Activated naive CD4-positive, alpha-beta T cell (primary cell): ENCODE results near the gene KIAA1217.
"Not testable (repeated sequence)": the region's sequence is repeated elsewhere in the genome, so short reads cannot be mapped to it uniquely, and the experiment has no call there.

Source experiments
- DNase-seq, 4 experiments: peaks; one replicate each; lab custom pipeline; 2025; lab: John Stamatoyannopoulos, UW

Gene KIAA1217

DNA sequence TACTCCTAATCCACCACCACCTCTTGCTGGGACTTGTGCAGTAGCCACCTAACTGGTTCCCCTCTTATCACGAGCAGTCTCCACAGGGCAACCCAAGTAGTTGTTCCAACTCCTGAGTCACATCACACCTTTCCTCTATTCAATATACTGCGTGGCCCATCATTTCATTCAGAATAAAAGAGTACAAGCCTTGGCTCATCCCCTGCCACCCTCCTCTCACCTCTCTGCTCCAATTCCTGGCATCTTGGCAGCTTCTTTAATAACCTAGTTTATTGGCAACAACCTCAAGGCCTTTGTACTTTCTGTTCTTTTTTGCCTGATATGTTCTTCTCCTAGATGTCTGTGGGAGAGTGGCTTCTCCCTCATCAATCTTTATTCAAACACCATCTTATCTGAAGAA lies 199.4 kb downstream of the KIAA1217 start:
- DNase-seq: no peak

DNA sequence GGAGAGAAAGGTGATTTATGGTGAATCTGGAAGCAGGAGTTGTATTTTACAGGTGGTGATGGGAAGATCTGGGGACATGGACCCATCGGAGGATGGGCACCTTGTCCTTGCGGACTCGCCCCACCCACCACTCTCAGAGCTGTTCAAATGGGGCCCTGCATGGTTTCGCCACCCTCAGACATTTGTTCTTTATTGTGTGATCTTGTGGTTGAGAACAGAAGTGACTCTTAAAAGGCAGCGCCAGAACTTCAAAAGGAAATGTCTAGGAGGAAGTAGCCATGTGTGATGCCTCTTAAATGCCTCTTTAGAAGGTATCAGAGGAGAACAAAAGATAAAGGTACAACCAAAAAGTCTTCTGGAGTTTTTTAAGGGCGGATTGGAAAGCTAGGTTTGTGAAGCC lies 205.7 kb downstream of the KIAA1217 start:
- no peak for DNase-seq

DNA sequence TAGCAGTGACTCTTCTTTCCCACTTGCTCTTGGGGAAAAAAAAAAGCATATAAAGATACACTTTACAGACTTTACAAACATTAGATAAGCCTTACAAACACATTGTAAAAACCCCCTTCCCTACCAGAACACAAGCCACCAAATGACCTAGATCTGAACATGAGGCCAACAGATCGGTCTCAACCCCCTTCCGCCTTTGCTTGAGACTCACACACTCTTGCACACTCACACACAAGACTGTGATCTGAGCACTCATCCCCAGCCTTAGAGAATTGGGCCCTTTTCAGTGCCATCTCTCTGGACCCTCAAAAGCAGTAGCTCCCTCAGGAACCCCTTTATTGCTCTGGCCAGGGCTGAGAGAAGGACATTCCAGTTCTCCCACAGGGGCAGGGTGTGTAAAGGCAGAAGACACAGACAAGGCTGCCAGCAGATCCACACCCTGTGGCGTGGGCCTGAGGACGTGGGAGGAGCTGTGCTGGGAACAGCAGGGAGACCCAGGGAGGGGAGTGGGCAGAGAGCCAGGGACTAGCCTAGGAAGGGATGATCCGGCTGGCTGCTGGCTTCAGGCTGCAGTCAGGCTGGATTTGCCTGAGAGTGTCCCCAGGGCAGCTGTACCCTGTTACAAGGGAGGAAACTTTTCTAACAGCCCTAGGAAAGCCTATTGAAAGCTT lies 206.7 kb downstream of the KIAA1217 start:
- no peak for DNase-seq

DNA sequence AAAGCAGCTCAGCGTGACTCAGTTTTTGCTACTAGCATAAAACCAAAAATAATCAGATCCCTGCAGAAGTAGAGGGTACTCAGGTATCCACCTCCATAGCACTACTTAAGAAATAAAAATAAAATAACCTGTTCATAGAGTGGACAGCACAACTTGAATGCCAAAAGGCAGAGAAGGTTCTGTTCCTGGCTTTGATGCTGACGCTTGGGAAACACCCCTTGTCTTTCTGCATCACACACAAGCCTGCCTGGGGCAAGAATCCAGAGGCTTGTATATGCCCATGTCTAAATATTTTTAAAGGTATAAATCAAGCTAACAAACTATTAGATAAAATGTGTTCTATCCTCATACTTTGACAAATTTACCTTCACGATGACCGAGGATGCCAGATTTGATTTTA lies 207.3 kb downstream of the KIAA1217 start:
- DNase-seq: no peak

DNA sequence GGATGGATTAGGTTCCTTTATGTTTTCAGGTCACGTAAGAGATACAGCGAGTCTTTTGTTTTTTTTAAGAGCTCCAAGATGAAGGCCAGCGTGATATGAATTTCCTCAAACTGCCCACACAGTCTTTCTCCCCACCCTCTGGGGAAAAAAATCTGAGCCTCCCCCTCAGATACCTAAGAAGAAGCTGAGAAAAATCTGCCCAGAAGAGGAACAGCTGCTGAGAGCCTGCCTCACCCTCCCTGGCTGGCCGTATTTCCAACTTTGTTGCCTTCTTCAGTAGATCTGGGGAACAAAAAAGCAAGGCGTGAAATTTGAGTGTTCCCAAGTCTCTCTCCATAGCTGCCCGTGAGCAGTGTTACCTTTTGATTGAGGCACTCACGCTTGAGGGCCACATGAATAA lies 208.1 kb downstream of the KIAA1217 start:
- DNase-seq: no peak

DNA sequence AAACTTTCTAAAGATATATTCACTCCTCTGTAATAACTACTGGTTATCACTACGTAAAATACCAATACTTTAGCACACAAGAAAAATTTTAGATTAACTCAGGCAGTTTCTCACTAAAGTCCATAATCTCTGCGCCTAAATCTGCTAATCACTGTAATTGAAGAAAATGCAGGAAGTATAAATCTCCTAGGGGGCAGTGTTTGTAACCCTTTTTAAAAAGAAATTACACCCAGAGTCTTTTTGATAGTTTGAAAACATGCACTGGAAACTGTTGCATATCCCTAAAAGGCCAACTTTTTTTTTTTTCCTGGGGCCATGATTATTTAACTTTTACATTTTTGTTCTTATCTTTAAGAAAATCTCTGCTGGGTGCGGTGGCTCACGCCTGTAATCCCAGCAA lies 209.6 kb downstream of the KIAA1217 start:
- no peak for DNase-seq

DNA sequence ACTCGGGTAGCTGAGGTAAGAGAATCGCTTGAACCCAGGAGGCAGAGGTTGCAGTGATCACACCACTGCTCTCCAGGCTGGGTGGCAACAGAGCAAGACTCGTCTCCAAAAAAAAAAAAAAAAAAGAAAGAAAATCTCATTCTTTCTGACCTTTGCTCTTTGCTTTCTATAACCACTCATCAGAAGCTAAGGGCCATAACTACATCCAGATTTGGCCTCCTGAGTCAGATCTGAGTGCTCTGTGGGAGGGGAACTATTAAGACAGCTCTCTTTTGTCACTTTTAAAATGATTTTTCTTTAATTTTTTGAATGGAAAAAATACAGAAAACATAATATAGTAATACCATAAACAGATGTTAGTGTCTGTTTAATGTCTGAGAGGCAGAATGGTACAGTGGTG lies 210.1 kb downstream of the KIAA1217 start:
- no peak for DNase-seq

DNA sequence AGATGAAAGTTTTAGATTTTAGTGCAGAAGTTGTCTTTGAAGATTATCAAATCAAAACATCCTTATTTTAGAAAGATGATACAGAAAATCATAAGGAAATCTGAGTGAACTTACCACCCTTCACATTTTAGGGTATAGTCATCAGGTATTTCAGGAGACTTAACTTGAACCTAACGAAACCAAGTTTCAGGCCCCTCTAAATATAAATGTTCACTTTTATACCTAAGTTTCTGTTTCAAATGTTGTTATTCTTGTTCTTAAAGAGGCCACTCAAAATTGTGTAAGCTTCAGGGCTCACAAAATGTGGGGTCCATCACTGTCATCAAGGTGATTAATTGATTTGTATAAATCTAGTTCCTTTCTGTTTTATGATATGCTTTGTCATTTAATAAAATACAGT lies 216.2 kb downstream of the KIAA1217 start:
- DNase-seq: no peak

DNA sequence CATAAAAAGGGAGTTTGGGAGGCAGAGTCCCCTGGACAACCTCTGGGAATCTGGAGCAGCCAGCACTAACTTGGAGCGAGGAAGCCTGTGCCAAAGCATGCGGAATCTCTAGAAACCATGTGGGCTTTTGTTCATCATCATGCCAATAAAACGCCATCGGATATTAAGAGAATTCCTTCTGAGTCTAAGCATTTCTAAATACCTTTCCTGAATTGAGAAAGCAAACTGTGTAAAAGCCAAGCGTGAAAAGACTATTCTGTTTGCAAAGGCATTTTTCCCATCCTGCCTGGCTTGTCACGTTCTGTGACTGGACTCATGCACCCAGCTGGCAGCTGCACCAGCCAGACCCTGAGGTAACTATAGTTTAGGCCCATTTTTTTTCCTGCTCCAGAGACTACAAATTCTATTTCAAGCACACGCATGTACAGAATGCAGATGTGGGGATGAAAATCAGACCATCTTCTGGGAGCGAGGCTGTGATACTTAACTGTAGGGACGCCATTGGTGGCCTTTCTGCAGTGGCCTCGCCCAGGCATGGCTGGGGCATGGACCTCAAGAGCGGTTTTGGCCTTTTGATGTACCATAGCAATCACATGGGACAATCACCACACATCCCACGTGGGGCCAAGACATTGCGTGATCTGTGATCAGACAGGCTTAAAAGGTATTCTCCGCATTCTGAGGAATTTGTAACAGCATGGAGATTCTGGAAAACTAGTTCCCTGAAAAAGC lies 218.9 kb downstream of the KIAA1217 start:
- DNase-seq: no peak

DNA sequence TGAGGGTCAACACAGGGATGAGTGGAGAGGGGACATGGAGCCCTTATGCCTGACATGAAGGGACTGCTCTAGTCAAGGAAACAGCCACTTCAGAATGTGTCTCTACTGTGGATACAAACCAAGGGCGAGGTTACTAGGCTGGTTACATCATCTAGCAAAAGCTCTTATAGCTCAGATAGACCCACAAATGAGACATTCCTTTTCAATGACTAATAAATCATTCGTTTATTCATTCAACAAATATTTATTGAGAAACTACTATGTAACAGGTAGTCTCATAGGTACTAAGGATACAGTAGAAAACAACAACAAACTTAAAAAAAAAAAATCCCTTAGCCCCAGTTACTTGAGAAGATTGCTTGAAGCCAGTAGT lies 219.5 kb downstream of the KIAA1217 start:
- DNase-seq: no peak

DNA sequence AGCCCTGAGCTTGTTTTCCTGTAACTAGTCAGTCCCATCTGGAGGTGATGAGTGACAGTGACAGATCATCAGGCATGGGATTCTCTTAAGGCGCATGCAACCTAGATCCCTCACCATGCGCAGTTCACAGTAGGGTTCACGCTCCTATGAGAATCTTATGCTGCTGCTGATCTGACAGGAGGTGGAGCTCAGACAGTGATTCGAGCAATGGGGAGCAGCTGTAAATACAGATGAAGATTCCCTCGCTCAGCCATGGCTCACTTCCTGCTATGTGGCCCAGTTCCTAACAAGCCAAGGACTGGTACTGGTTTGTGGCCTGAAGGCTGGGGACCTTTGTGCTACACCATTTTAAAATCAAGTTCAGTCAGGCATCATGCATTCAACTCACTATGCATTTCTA lies 221.7 kb downstream of the KIAA1217 start:
- no peak for DNase-seq

DNA sequence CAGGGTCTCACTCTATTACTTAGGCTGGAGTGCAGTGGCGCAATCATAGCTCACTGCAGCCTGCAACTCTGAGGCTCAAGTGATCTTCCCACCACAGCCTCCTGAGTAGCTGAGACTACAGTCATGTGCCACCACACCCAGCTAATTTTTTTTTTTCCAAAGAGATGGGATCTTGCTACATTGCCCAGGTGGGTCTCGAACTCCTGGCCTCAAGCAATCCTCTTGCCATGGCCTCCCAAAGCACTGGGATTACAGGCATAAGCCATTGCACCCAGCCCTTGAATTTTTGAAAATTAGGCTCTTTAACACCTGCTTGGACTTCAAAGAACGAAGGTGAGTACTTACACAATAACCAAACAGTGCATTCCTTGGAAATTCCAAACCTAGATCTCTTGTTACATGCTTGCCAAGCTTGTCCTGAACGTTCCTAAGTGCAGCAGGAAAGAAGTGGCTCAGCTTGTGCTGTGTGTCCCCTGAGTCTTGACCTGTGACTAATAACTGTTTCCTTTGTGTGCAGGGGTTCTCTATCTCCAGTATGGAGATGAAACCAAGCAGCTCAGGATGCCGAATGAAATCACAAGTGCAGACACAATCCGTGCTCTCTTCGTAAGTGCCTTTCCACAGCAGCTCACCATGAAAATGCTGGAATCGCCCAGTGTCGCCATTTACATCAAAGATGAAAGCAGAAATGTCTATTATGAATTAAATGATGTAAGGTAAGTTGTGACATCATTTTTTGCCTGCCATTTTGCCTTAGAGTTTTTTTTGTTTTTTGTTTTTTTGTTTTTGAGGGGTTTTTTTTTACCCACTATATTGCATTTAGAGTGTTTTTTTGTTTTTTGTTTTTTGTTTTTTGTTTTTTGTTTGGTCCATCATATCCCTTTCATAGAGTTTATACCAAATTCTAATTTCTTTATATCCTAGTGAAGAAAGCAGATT lies 223.8 kb downstream of the KIAA1217 start:
- no peak for DNase-seq

DNA sequence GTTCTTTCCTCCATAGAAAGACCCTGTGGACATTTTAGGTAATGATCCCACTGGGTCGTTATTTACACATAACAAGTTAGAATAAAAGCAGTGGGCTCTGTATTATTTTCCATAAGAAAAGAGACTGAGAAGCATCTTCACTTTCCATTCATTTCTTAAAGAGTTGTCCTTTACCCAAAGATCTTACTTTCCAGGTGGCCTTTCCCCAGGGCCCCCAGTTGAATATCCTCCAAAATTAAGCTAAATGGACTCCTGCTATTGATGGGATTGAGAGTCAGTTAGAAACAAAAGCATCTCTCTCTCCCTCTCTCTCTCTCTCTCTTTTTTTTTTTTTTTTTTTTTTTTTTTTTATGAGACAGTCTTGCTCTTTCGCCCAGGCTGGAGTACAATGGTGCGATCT lies 224.8 kb downstream of the KIAA1217 start:
- DNase-seq: no peak

DNA sequence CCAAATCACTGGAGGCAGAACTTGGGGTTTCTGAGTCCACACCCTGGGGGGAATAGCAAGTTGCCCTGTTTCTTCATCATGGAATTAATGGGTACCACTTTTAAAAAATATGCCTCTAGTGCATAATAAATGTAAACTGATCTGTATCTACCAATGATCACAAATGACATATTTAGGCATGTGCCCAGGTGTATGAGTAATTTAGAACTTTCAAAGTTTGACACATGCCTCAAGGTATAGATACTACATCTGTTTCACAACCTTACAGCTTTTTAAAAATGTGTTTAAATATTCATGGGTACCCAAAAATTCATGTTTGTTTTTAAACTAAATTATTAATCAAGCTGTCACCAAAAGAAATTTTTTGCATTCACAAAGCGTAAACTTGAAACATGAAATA lies 226.0 kb downstream of the KIAA1217 start:
- DNase-seq: no peak

DNA sequence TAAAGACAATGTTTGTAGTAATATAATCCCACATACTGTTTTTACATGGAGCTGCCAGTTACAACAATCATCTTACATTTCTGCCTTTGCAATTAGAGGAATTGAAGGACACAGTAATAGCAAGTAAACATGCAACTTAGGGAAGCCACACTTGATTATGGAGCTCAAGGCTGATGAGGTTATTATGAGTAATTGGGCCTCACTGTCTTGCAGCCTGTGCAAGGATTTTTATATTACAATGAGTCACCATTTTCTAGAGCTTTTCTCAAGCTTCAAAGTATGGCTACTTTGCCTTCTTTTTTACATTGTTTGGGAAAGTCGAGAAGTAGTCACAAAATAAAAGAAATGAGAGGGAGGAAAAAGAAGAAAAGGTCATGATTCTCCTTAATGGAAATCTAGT lies 226.4 kb downstream of the KIAA1217 start:
- DNase-seq: no peak

DNA sequence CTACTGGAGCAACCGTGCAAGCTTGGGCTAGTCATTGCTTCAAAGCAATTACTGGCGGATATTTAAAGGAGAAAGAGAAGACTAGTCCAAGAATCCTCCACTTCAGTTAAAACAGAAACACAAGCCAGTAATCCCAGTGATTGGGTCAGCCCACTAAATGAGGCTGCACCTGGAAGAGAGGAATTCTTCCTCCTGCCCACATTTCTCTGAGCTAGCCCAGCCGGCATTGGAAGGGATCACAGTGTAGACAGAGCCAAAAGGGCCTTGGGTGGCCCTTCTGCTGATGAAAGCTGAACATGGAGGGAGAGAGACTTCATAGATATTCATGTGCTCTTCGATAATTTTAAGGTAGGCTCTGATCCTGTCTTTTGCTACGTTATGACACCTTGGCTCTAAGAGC lies 228.4 kb downstream of the KIAA1217 start:
- no peak for DNase-seq

DNA sequence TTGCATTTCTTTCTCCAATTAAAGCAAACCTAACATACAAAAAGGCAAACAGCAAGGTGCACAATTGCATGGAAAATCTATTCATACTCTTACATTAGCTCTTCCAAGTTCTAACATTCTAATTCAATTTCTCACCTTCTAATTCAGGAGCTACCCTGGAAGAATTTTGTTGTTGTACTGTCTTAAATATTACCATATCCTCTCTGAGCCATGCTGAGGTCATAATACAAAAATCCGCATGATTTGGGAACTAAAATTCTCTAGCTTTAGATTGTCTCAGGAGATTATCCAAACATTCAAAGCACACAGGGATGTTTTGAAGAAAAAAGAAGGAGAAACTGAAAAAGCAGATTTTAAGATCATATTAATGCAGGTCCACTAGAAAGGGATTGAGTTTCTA lies 229.9 kb downstream of the KIAA1217 start:
- no peak for DNase-seq

DNA sequence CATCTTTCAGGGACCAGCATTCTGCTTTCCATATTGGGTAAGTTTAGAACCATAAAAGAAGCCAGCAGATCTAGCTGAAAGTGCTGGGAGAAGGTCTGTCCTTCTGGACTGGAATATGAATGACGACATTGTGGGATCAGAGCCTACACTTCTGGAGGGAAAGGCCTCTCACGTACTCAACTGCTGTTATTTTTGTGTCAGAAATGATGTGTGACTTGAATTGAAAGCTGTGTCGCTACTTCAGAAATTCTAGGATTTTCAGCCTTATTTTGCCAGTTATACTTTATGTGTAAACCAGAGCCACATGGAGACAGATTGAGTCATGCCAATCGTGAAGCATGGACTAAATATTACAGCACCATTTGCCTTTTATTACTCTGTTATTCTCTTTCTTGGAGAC lies 231.0 kb downstream of the KIAA1217 start:
- no peak for DNase-seq

DNA sequence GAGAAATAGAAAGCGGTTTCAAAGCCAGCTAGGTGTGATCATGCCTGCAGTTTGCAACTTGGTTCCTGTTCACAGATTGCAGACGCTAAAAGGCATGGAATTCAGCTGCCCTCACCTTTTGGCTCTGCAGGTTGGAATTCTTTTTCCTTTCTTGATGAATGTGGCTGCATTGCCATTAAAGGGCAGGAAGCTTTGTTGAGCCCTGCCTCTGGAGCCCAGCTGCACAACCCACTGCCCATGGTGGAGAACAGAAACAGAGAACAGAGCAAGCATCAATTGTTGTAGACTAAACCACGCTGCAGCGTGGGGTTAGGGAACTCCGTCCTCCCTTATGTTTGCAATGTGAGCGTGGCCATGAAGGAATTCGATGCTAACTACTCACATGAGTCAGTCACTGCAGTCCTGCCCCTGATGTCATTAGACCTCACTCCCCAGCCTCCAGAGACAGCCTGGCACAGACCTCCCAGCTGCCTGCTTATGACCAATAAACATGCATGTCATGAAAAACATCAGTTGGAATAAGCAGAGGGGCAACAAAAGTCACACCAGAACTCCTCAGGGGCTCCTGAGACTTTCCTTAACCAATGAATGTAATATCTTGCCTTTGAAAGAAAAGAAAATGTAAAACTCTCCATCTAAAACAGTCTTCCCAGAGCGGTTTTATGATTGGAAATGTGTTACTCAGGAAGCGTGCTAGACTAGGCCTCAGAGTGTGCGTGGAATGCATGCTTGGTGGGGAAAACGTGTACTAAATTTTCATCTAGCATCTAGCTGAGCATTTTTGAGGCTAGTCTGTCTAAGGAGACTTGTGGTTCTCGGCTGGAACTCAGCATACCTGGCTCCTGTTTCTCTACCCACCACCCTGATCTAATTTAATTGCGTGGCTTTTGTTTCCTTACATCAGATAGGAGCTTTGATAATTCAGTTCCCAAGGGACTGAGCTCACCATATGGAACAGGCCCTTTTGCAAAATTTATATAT lies 232.2 kb downstream of the KIAA1217 start:
- no peak for DNase-seq

DNA sequence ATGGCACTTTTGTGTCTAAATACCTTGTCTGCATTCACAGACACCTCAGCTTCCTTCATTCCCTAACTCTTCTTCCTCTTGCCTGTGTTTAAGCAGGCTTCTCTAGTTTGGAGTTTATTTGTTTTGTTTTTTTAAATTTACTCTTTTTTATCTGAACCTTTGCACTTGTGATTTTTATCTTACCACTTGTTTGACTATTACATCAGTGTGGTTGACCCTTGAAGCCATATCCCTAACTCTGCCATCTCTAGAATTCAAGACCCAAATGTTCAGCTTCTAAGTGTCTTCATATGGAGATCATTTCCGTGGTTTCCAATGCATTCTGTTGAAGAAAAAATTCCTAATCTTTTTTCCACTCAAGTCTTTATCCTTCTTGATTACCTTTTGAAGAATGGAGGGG lies 233.3 kb downstream of the KIAA1217 start:
- DNase-seq: no peak

DNA sequence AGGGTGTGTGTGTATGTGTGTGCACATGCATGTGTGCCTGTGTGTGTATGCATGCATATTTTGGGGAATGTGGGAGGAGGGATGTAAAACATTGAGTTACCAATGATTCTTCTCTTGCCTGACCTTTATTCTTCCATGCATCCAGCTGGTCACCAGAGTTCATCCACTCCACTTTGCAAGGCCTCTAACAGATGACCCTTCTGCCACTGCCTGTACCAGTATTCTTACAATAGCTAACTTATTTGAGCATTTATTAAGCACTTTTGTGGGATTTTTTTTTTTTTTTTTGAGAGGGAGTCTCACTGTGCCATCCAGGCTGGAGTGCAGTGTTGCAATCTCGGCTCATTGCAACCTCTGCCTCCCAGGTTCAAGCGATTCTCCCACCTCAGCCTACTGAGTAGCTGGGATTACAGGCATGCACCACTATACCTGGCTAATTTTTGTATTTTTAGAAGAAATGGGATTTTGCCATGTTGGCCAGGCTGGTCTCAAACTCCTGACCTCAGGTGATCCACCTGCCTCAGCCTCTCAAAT lies 233.8 kb downstream of the KIAA1217 start:
- DNase-seq: not testable (repeated sequence)
